Tibial nerve (tissue), 4 donors: ENCODE data around the gene VGLL4. TPM values are rescaled to one million over a fixed set of nuclear protein-coding genes. Genes with fewer than 3 reads are reported as not detected.

ENCODE experiments used
- DNase-seq, 2 donors: peaks; one replicate each; pipeline ENCODE4 v3.0.0-alpha.2; 2019; ENCODE audit warnings: low spot score in 2 of 2
- H3K27ac ChIP-seq, 4 donors: fragments of 200-600 bp; sonication (generic) in 3 of 4; one replicate each; pipeline ENCODE4 v1.5.1; 2017 to 2019; ENCODE audit warnings: mild to moderate bottlenecking in 1 of 4
- H3K27me3 ChIP-seq, 2 donors: fragments of 200-600 bp; sonication (generic) in 1 of 2; one replicate each; pipeline versions ENCODE4 v1.5.1 to v1.6.0; 2017 to 2019
- H3K36me3 ChIP-seq, 3 donors: fragments of 200-600 bp; sonication (generic); one replicate each; pipeline ENCODE4 v1.5.1; 2018 to 2019
- H3K4me1 ChIP-seq, 4 donors: fragments of 200-600 bp; sonication (generic) in 3 of 4; one replicate each; pipeline ENCODE4 v1.5.1; 2017 to 2019
- H3K4me3 ChIP-seq, 4 donors: fragments of 200-600 bp; sonication (generic) in 3 of 4; one replicate each; pipeline ENCODE4 v1.5.1; 2017 to 2019; ENCODE audit warnings: mild to moderate bottlenecking in 1 of 4, moderate library complexity in 1 of 4
- H3K9me3 ChIP-seq, 4 donors: fragments of 200-600 bp; sonication (generic) in 3 of 4; one replicate each; pipeline ENCODE4 v1.5.1; 2017 to 2019
- EP300 ChIP-seq, 2 donors: sonication (generic); formaldehyde crosslinking; IDR thresholded peaks; one replicate each; pipeline ENCODE4 v1.6.1; 2017; ENCODE audit warnings: antibody characterized with exemption in 2 of 2, mild to moderate bottlenecking in 1 of 2
- POLR2A ChIP-seq, 2 donors: fragments of 450-650 bp; IDR thresholded peaks; one replicate each; pipeline ENCODE4 v1.6.1; 2017; ENCODE audit warnings: antibody characterized with exemption in 2 of 2, mild to moderate bottlenecking in 2 of 2, moderate library complexity in 2 of 2
- WGBS, 2 donors: methylation state at CpG; one replicate each; pipeline ENCODE4 v1.1.5; 2018; 5-methylcytosine and 5-hydroxymethylcytosine counted together
- total RNA-seq, 4 donors: library from RNA; depleted of rRNA; stranded (reverse); fragments of >200 nt; gene quantifications; one replicate each; pipeline ENCODE4 v1.1.0, GENCODE V29; 2016
- TF ChIP-seq, protein P1 (sequence below), 5 experiments: fragments of 200-600 bp in 3 of 5; fragments of 450-650 bp in 2 of 5; sonication (generic) in 3 of 5; IDR thresholded peaks; one replicate each; pipeline ENCODE4 v1.5.1; 2016 to 2019; ENCODE audit warnings: antibody characterized with exemption in 5 of 5, mild to moderate bottlenecking in 3 of 5, moderate library complexity in 2 of 5

Gene VGLL4
- total RNA-seq, 4 donors from 2014 or later, result 106 to 205 (median 110) TPM

DNA sequence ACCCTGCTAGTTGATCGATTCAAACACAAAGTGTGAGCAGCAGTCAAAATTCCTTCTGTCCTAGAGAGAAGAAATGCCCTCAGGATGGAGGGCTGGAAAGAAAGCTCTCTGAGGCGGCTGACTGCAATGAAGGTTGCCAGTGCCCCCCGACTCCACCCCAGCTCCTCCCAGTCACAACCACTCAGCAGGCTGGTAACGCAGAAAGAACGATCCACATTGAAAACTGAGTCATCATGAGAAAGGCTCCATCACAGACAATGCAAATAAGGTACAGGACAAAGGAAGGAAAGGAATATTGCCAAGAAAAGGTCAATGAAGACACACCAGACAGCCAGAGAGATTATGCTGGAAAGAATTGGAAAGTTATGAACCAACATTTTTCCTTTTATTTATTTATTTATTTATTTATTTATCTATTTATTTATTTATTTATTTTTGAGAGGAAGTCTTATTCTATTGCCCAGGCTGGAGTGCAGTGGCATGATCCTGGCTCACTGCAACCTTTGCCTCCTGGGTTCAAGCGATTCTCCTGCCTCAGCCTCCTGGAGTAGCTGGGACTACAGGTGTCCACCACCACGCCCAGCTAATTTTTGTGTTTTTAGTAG, 17.4 kb upstream of the VGLL4 start:
- Histone ChIP-seq H3K27me3 (no peaks in the 10 kb centered on the region), H3K27ac (peak overlapping the region in 1 of 4 donors; percentile 50), H3K9me3 (no peaks in the 10 kb centered on the region), H3K4me1 (peaks cover 0 to 26% (median 11%) of the 10 kb centered on the region in 4 donors), H3K4me3 (no peak overlapping the region), H3K36me3 (peaks cover 0 to 2% (median 0%) of the 10 kb centered on the region in 3 donors)
- TF ChIP-seq EP300 (IDR thresholded peaks at IDR 0.05) (no peak), POLR2A (IDR thresholded peaks at IDR 0.05) (no peak)
- TF ChIP-seq, protein P1, sequence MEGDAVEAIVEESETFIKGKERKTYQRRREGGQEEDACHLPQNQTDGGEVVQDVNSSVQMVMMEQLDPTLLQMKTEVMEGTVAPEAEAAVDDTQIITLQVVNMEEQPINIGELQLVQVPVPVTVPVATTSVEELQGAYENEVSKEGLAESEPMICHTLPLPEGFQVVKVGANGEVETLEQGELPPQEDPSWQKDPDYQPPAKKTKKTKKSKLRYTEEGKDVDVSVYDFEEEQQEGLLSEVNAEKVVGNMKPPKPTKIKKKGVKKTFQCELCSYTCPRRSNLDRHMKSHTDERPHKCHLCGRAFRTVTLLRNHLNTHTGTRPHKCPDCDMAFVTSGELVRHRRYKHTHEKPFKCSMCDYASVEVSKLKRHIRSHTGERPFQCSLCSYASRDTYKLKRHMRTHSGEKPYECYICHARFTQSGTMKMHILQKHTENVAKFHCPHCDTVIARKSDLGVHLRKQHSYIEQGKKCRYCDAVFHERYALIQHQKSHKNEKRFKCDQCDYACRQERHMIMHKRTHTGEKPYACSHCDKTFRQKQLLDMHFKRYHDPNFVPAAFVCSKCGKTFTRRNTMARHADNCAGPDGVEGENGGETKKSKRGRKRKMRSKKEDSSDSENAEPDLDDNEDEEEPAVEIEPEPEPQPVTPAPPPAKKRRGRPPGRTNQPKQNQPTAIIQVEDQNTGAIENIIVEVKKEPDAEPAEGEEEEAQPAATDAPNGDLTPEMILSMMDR (IDR thresholded peaks at IDR 0.05), result no peak
- WGBS, 2 donors, result 68 to 72% methylated on average over 7 of the region's 7 CpGs
- no peak for DNase-seq

DNA sequence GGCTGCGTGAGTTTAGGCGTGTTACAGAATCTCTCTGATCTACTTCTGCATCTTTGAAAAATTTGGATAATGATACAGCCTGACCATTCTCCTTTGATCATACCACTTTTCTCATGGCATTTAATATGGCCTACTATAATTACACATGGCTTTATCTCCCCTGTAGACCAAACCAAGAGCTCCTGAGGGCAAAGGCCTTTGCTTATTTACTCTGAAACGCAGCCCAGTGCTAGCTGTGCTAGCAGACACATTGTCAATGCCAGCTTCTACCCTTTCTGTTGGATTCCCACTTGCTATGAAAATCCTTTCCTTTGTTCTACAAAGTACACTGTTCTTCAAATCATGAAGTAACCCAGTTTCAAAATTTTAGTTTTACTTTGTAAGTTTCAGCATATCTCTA, 16.5 kb upstream of the VGLL4 start:
- TF ChIP-seq POLR2A (IDR thresholded peaks at IDR 0.05) (no peak), EP300 (IDR thresholded peaks at IDR 0.05) (no peak)
- TF ChIP-seq, protein P1 (IDR thresholded peaks at IDR 0.05), result no peak
- peaks cover 0 to 28% (median 11%) of the 10 kb centered on the region in 4 donors for H3K4me1 ChIP-seq

DNA sequence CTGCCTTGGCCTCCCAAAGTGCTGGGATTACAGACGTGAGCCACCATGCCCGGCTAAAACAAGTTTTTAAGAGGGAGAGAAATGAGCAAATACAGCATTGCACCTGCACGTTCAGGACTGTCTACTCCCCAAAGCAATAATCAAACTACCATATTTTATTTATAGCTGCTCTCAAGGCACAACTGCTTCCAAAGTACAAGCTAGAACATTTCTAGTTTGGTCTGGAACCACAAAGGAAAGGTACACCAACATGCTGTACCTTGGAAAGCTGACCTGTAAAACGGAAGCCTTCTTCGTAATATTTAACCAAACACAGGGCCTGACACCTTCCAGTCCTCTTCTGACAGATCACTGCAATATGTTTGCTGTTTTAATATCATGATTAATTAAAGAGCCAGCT, 14.5 kb upstream of the VGLL4 start:
- no peak for DNase-seq
- Histone ChIP-seq H3K27me3 (no peaks in the 10 kb centered on the region), H3K36me3 (no peaks in the 10 kb centered on the region), H3K27ac (no peak overlapping the region), H3K4me3 (no peak overlapping the region), H3K9me3 (no peaks in the 10 kb centered on the region), H3K4me1 (peaks cover 0 to 41% (median 11%) of the 10 kb centered on the region in 4 donors)
- TF ChIP-seq POLR2A (IDR thresholded peaks at IDR 0.05), result no peak
- TF ChIP-seq, protein P1 (IDR thresholded peaks at IDR 0.05), result no peak
- no peak for TF ChIP-seq EP300 (IDR thresholded peaks at IDR 0.05)
- WGBS, 2 donors, result 62 to 67% methylated on average over 5 of the region's 5 CpGs

More for the DNA sequence above, 16.5 kb upstream of the VGLL4 start:
- Histone ChIP-seq H3K27me3 (no peaks in the 10 kb centered on the region), H3K27ac (peak overlapping the region in 1 of 4 donors; percentile 50), H3K9me3 (no peaks in the 10 kb centered on the region), H3K4me3 (no peak overlapping the region), H3K36me3 (no peaks in the 10 kb centered on the region)
- WGBS, 2 donors, result 53 to 73% methylated on average over 3 of the region's 3 CpGs
- no peak for DNase-seq

DNA sequence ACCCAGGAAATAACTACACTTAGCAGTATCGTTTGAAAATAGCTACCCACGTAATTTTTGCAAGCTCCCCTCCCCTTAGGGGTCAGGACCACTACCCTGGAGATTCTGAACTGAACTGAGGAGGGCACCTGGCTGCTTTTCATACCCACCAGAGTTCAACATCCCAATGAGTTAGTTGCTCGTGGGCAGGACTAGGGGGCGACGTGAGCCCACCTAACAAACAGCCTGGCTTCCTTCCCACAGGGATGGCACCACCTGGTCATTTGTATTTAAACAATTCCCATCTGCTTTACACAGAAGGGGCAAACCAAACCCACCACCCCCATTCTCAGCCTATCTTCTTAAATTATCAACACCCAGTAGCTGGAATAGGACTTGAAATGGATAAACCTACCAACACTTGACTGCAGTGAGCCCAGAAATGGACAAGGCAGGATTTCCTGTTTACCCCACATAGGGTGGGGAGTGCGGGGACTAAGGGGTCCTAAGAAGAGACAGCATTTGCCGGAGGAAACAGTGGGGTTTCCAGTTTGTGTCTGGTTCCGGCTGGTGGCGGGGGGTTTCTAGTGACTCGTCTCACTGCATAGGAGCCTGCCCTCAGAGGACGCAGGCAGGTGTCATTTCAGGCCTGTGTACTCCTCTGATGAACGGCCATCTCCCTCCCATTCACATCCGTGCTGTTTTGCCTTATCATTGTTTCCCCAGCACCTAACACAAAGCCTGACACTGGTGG, 11.6 kb upstream of the VGLL4 start:
- DNase-seq, result no peak
- no peak for TF ChIP-seq POLR2A (IDR thresholded peaks at IDR 0.05)
- TF ChIP-seq EP300 (IDR thresholded peaks at IDR 0.05), result no peak
- TF ChIP-seq, protein P1 (IDR thresholded peaks at IDR 0.05), result no peak

DNA sequence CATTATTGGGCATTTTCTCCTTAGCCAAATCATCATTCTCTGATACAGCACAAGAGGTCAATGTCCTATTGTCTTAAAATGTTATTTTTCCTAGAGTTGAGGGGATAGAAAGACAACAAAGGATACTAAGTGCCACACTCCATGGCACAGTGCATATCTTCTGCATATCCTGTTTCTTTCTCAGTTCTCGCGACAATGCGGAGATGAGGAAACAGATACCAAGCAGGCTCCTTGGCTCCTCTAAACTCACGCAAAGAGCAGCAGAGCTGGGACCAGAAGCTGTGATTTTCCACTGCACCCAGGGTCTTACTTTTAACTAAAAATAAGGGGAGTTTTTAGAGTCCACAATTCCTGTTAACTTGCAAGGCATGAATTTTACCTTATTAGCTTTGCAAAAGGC, 10.5 kb upstream of the VGLL4 start:
- Histone ChIP-seq H3K9me3 (no peaks in the 10 kb centered on the region), H3K36me3 (no peaks in the 10 kb centered on the region), H3K27me3 (no peaks in the 10 kb centered on the region), H3K4me1 (peaks cover 0 to 54% (median 7%) of the 10 kb centered on the region in 4 donors), H3K4me3 (no peak overlapping the region), H3K27ac (peak overlapping the region in 1 of 4 donors; percentile 41)
- 85 to 86% methylated on average over 4 of the region's 4 CpGs for WGBS, 2 donors
- no peak for DNase-seq
- TF ChIP-seq, protein P1 (IDR thresholded peaks at IDR 0.05), result no peak
- TF ChIP-seq EP300 (IDR thresholded peaks at IDR 0.05), result no peak
- TF ChIP-seq POLR2A (IDR thresholded peaks at IDR 0.05), result no peak

More for the DNA sequence above, 11.6 kb upstream of the VGLL4 start:
- Histone ChIP-seq H3K4me1 (peaks cover 0 to 52% (median 7%) of the 10 kb centered on the region in 4 donors), H3K27ac (peak overlapping the region in 1 of 4 donors; percentile 37), H3K27me3 (no peaks in the 10 kb centered on the region), H3K9me3 (no peaks in the 10 kb centered on the region), H3K36me3 (no peaks in the 10 kb centered on the region), H3K4me3 (no peak overlapping the region)
- WGBS, 2 donors, result 69 to 73% methylated on average over 13 of the region's 13 CpGs
